OCI-LY3 (cell line): ENCODE measurements around the gene GOSR2.

Source experiments
- H2AFZ ChIP-seq: fragments of 200-600, 300-600 bp; shearing (Covaris generic); 2 replicates; pipeline ENCODE4 v1.6.0; 2014; ENCODE audit warnings: antibody characterized with exemption, low read depth, low read length
- H3K27ac ChIP-seq: fragments of 200-600, 300-600 bp; sonication (generic); 2 replicates; pipeline ENCODE4 v1.5.1; 2014; ENCODE audit warnings: mild to moderate bottlenecking, low read length, moderate library complexity, mixed read lengths
- H3K27me3 ChIP-seq: fragments of 200-600, 300-600 bp; sonication (generic); 2 replicates; pipeline ENCODE4 v1.6.1; 2014; ENCODE audit warnings: low read depth, low read length, mixed read lengths
- H3K36me3 ChIP-seq: fragments of 200-600, 300-600 bp; sonication (generic); replicated peaks from 2 replicates; pipeline ENCODE3; 2014; ENCODE audit warnings: low read depth, low read length, mixed read lengths
- H3K4me1 ChIP-seq: fragments of 300-600, 200-600 bp; sonication (generic); 2 replicates; pipeline ENCODE4 v1.6.1; 2014; ENCODE audit warnings: low read length, mixed read lengths
- H3K4me2 ChIP-seq: fragments of 200-600, 300-600 bp; sonication (generic); 2 replicates; pipeline ENCODE4 v1.6.1; 2014; ENCODE audit warnings: low read length, mixed read lengths
- H3K4me3 ChIP-seq: fragments of 300-600, 200-600 bp; sonication (generic); 2 replicates; pipeline ENCODE4 v1.5.1; 2014; ENCODE audit warnings: antibody characterized with exemption, mild to moderate bottlenecking, low read length, moderate library complexity
- H3K79me2 ChIP-seq: fragments of 300-600, 200-600 bp; shearing (Covaris generic); 2 replicates; pipeline ENCODE4 v1.6.1; 2014; ENCODE audit warnings: mild to moderate bottlenecking, low read length, mixed read lengths
- H3K9ac ChIP-seq: fragments of 300-600, 200-600 bp; shearing (Covaris generic); 2 replicates; pipeline ENCODE4 v1.6.0; 2014; ENCODE audit warnings: mild to moderate bottlenecking, low read length, moderate library complexity
- H3K9me3 ChIP-seq: fragments of 200-600, 300-600 bp; shearing (Covaris generic); 2 replicates; pipeline ENCODE4 v1.6.1; 2014; ENCODE audit warnings: low read length, mixed read lengths; ENCODE audit not compliant: insufficient read depth
- H4K20me1 ChIP-seq: fragments of 200-600, 300-600 bp; sonication (generic); 2 replicates; pipeline ENCODE4 v1.6.1; 2016; ENCODE audit warnings: low read length, mixed read lengths; ENCODE audit not compliant: insufficient read depth
- CTCF ChIP-seq: fragments of 200-600, 300-600 bp; sonication (generic); IDR thresholded peaks from 2 replicates; pipeline ENCODE4 v1.5.1; 2014; ENCODE audit warnings: antibody characterized with exemption, low read length, low read depth
- EZH2phosphoT487 ChIP-seq: fragments of 200-600 bp; shearing (Covaris generic); IDR thresholded peaks from 2 replicates; pipeline ENCODE4 v1.6.1; 2018; ENCODE audit warnings: antibody characterized with exemption, mixed run types, low read depth

GOSR2 gene

GRCh38 chr17:46960152-46960551 lies 37.2 kb downstream of the GOSR2 start:
- no peak overlapping the region for H3K4me3 ChIP-seq
- no peaks in the 10 kb centered on the region for H3K9me3 ChIP-seq
- no peak overlapping the region for H2AFZ ChIP-seq
- H3K27ac ChIP-seq, result no peak overlapping the region
- H3K36me3 ChIP-seq, result no peaks in the 10 kb centered on the region
- H3K79me2 ChIP-seq, result no peaks in the 10 kb centered on the region
- TF ChIP-seq CTCF (no peak), EZH2phosphoT487 (no peak)
- no peak overlapping the region for H3K9ac ChIP-seq
- H4K20me1 ChIP-seq, result 0 out of 2 replicates have a peak, but pooled peaks cover 3% of the 10 kb centered on the region
- H3K27me3 ChIP-seq, result peaks cover 33% of the 10 kb centered on the region
- H3K4me2 ChIP-seq, result no peak overlapping the region
- peaks cover 4% of the 10 kb centered on the region; the same call in 1 of the 2 replicates for H3K4me1 ChIP-seq

GRCh38 chr17:46962374-46962790 lies 39.4 kb downstream of the GOSR2 start:
- Histone ChIP-seq H3K9ac (no peak overlapping the region), H3K27me3 (peaks cover 49% of the 10 kb centered on the region), H3K4me1 (peaks cover 4% of the 10 kb centered on the region; the same call in 1 of the 2 replicates), H3K36me3 (no peaks in the 10 kb centered on the region), H3K4me3 (no peak overlapping the region), H3K27ac (no peak overlapping the region), H3K9me3 (no peaks in the 10 kb centered on the region), H3K4me2 (no peak overlapping the region), H2AFZ (no peak overlapping the region), H4K20me1 (0 out of 2 replicates have a peak, but pooled peaks cover 5% of the 10 kb centered on the region), H3K79me2 (no peaks in the 10 kb centered on the region)
- no peak for TF ChIP-seq CTCF
- TF ChIP-seq EZH2phosphoT487, result no peak

- no peak overlapping the region for H3K27ac ChIP-seq
- H3K4me1 ChIP-seq, result peaks cover 4% of the 10 kb centered on the region; the same call in 1 of the 2 replicates
- no peak overlapping the region for H3K4me2 ChIP-seq
- no peak overlapping the region for H3K9ac ChIP-seq
- H3K4me3 ChIP-seq, result no peak overlapping the region
- H2AFZ ChIP-seq, result no peak overlapping the region
- H3K79me2 ChIP-seq, result no peaks in the 10 kb centered on the region
- 0 out of 2 replicates have a peak, but pooled peaks cover 5% of the 10 kb centered on the region for H4K20me1 ChIP-seq
- H3K36me3 ChIP-seq, result no peaks in the 10 kb centered on the region
- no peak for TF ChIP-seq EZH2phosphoT487
- no peak for TF ChIP-seq CTCF
- H3K27me3 ChIP-seq, result peaks cover 48% of the 10 kb centered on the region
- H3K9me3 ChIP-seq, result no peaks in the 10 kb centered on the region
Observed at GRCh38 chr17:46963571-46963970, 40.6 kb downstream of the GOSR2 start.

- Histone ChIP-seq H3K4me1 (peaks cover 4% of the 10 kb centered on the region; the same call in 1 of the 2 replicates), H3K79me2 (no peaks in the 10 kb centered on the region), H4K20me1 (0 out of 2 replicates have a peak, but pooled peaks cover 5% of the 10 kb centered on the region), H3K4me2 (no peak overlapping the region), H2AFZ (no peak overlapping the region), H3K4me3 (no peak overlapping the region), H3K27ac (no peak overlapping the region), H3K36me3 (no peaks in the 10 kb centered on the region), H3K9ac (no peak overlapping the region), H3K27me3 (peaks cover 39% of the 10 kb centered on the region), H3K9me3 (no peaks in the 10 kb centered on the region)
- TF ChIP-seq EZH2phosphoT487 (no peak), CTCF (no peak)
Observed at GRCh38 chr17:46964315-46965265, 41.6 kb downstream of the GOSR2 start.
